Mesothelial cell of epicardium (in vitro differentiated cells): Measurements from ENCODE around the gene MYO6. TPM values are rescaled to one million over a fixed set of nuclear protein-coding genes. Genes with fewer than 3 reads are reported as not detected.

Source experiments
- DNase-seq, 2 experiments: peaks; one replicate each; pipeline ENCODE4 v3.0.0; 2021; ENCODE audit warnings: low spot score in 2 of 2; ENCODE audit not compliant: unreplicated experiment in 2 of 2
- H3K27ac Mint-ChIP-seq: 2 replicates; pipeline ENCODE4 v1.8.0; 2021; ENCODE audit warnings: mixed read lengths
- H3K27me3 Mint-ChIP-seq: 2 replicates; pipeline ENCODE4 v1.8.0; 2021; ENCODE audit warnings: low read depth, mixed read lengths
- H3K36me3 Mint-ChIP-seq: 2 replicates; pipeline ENCODE4 v1.8.0; 2021; ENCODE audit warnings: mixed read lengths
- H3K4me1 Mint-ChIP-seq: 2 replicates; pipeline ENCODE4 v1.8.0; 2021; ENCODE audit warnings: mixed read lengths
- H3K4me3 Mint-ChIP-seq: 2 replicates; pipeline ENCODE4 v1.8.0; 2021; ENCODE audit warnings: mild to moderate bottlenecking, moderate library complexity, mixed read lengths
- H3K9me3 Mint-ChIP-seq: 2 replicates; pipeline ENCODE4 v1.8.0; 2021; ENCODE audit warnings: mixed read lengths
- total RNA-seq: library from RNA; stranded (reverse); gene quantifications from 3 replicates; pipeline ENCODE4 v1.2.1, GENCODE V29; 2021
- TF ChIP-seq, protein P1 (sequence below): fragments of 200-600 bp; sonication (generic); IDR thresholded peaks from one replicate; pipeline ENCODE4 v1.5.0; 2021; ENCODE audit warnings: antibody characterized with exemption; ENCODE audit not compliant: unreplicated experiment

Gene MYO6
- total RNA-seq, 1 donor from 2014 or later: 70.0 TPM

DNA sequence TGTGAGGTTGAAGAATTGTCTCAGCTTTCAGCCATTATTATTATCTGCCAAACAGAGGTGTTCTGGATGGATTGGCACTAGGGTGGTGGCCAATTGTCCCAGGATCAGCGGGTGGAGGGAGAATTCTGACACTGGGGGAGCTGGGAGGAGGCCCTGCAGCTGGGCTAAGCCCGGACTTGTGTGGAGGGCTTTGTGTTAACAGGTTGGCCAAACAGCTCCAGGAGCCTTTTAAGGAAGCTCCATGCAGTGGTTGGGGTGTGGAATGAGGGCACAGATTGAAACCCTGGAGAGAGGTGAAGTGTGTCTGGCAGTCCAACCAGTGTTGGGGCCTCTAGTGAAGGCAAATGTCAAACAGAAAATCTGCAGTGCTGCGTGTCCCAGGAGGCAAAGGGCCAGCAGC, 187.6 kb downstream of the MYO6 start:
- no peaks in the 10 kb centered on the region for H3K36me3 Mint-ChIP-seq
- H3K9me3 Mint-ChIP-seq: no peaks in the 10 kb centered on the region
- H3K4me1 Mint-ChIP-seq: peaks cover 31% of the 10 kb centered on the region
- TF ChIP-seq, protein P1, sequence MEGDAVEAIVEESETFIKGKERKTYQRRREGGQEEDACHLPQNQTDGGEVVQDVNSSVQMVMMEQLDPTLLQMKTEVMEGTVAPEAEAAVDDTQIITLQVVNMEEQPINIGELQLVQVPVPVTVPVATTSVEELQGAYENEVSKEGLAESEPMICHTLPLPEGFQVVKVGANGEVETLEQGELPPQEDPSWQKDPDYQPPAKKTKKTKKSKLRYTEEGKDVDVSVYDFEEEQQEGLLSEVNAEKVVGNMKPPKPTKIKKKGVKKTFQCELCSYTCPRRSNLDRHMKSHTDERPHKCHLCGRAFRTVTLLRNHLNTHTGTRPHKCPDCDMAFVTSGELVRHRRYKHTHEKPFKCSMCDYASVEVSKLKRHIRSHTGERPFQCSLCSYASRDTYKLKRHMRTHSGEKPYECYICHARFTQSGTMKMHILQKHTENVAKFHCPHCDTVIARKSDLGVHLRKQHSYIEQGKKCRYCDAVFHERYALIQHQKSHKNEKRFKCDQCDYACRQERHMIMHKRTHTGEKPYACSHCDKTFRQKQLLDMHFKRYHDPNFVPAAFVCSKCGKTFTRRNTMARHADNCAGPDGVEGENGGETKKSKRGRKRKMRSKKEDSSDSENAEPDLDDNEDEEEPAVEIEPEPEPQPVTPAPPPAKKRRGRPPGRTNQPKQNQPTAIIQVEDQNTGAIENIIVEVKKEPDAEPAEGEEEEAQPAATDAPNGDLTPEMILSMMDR: no peak
- H3K27ac Mint-ChIP-seq: no peak overlapping the region
- H3K4me3 Mint-ChIP-seq: no peak overlapping the region
- peaks cover 4% of the 10 kb centered on the region for H3K27me3 Mint-ChIP-seq
- DNase-seq: no peak

DNA sequence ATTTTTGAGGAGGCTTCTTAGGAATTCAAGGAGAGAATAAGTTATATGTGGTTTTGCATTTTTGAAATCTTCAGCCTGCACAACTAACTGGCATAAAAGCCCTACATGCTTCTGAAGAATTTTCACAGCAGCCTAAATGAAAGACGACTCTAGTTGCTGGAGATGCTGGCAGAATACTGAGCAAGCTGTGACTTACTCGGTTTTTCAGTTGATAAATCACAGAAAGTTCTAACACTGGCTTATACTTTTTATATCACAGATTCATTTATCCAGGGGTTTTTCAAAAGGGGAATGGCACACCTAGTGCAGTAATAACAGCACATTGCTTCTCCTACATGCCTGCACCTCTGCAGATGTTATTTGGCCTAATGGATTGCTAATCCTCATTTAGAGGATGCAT, 188.8 kb downstream of the MYO6 start:
- H3K4me1 Mint-ChIP-seq: peaks cover 34% of the 10 kb centered on the region
- TF ChIP-seq, protein P1: no peak
- no peaks in the 10 kb centered on the region for H3K9me3 Mint-ChIP-seq
- no peak overlapping the region for H3K4me3 Mint-ChIP-seq
- H3K36me3 Mint-ChIP-seq: no peaks in the 10 kb centered on the region
- peaks cover 4% of the 10 kb centered on the region for H3K27me3 Mint-ChIP-seq
- no peak overlapping the region for H3K27ac Mint-ChIP-seq
- no peak for DNase-seq

DNA sequence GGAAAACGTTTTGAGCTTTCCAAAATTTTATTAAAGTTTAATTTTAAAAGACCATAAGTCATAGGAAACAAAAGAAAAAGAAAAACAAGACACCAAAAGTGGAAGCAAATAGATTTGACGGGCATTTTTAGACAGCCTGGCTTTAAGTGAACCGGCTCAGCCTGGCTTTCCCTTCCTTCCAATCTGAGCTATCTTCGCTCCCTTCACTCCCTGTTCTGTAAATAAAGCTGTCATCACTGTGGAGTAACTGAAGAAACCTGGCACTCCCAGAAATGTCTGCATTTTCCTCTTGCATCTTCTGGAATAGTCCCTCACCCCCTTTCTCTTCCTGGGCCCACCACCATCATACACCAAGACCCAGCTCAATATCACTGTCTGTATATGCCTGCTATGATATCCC, 191.5 kb downstream of the MYO6 start:
- H3K36me3 Mint-ChIP-seq: no peaks in the 10 kb centered on the region
- H3K27ac Mint-ChIP-seq: peak overlapping the region; percentile 10
- H3K4me3 Mint-ChIP-seq: no peak overlapping the region
- DNase-seq: no peak
- peaks cover 35% of the 10 kb centered on the region for H3K4me1 Mint-ChIP-seq
- TF ChIP-seq, protein P1: no peak
- H3K9me3 Mint-ChIP-seq: no peaks in the 10 kb centered on the region
- H3K27me3 Mint-ChIP-seq: peaks cover 4% of the 10 kb centered on the region

DNA sequence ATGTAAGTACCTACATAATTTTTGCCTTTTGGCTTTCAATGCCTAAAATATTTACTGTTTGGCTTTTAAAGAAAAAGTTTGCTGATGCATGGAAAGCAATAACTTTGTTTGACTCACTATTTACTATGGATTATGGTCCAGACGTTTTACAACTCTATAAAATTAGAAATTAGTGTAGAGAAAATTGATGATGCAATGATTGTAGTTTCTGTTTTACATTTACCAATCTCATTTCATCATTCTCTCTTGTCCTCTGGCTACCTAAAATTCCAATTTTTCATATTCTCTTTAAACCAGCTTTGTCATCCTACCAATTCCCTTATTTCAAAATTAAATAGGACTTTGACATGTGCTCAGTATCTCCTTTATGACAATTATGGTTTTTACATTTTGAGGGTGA, 192.5 kb downstream of the MYO6 start:
- Mint-ChIP-seq H3K9me3 (no peaks in the 10 kb centered on the region), H3K27me3 (peaks cover 3% of the 10 kb centered on the region), H3K27ac (no peak overlapping the region), H3K36me3 (no peaks in the 10 kb centered on the region), H3K4me1 (peaks cover 43% of the 10 kb centered on the region), H3K4me3 (no peak overlapping the region)
- no peak for DNase-seq
- TF ChIP-seq, protein P1: no peak

DNA sequence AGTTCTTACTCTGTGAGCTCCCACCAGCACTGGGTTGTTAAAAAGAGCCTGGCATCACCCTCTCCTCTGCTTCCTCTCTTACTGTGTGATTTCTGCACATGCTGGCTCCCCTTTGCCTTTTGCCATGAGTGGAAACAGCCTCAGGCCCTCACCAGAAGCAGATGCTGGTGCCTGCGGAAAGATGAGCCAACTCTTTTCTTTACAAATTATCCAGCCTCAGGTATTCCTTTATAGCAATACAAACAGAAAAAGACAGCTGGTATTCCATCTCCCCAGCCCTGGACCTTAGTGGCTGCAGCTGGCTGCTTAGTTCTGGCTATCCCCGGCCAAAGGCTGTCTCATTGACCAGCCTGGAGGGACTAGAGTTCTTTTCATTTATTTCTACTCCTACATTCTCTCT, 194.3 kb downstream of the MYO6 start:
- H3K36me3 Mint-ChIP-seq: no peaks in the 10 kb centered on the region
- peaks cover 2% of the 10 kb centered on the region for H3K27me3 Mint-ChIP-seq
- H3K9me3 Mint-ChIP-seq: no peaks in the 10 kb centered on the region
- H3K4me1 Mint-ChIP-seq: peaks cover 47% of the 10 kb centered on the region
- TF ChIP-seq, protein P1: no peak
- H3K27ac Mint-ChIP-seq: no peak overlapping the region
- H3K4me3 Mint-ChIP-seq: no peak overlapping the region
- no peak for DNase-seq
